ENCODE measurements around the gene AKNA. TPM values are rescaled to one million over a fixed set of nuclear protein-coding genes. Genes with fewer than 3 reads are reported as not detected.

Gene AKNA
- total RNA-seq, 1 donor from 2014 or later = 14.0 TPM

- Mint-ChIP-seq H3K4me1 (ENCODE audit: unreplicated experiment) (no peaks in the 10 kb centered on the region), H3K4me3 (no peak overlapping the region), H3K27ac (no peak overlapping the region), H3K9me3 (no peaks in the 10 kb centered on the region), H3K27me3 (no peaks in the 10 kb centered on the region), H3K36me3 (peaks cover 5% of the 10 kb centered on the region)
- DNase-seq (ENCODE audit: extremely low spot score, unreplicated experiment) = no peak
- TF ChIP-seq CTCF (conservative IDR thresholded peaks at IDR 0.05) = no peak
Observed at GRCh38 chr9:114371973-114372917, 15.5 kb downstream of the AKNA start.

- H3K4me3 Mint-ChIP-seq = no peak overlapping the region
- DNase-seq (ENCODE audit: extremely low spot score, unreplicated experiment) = no peak
- peaks cover 5% of the 10 kb centered on the region for H3K36me3 Mint-ChIP-seq
- no peaks in the 10 kb centered on the region for H3K27me3 Mint-ChIP-seq
- no peaks in the 10 kb centered on the region for H3K9me3 Mint-ChIP-seq
- H3K27ac Mint-ChIP-seq = no peak overlapping the region
- no peak for TF ChIP-seq CTCF (conservative IDR thresholded peaks at IDR 0.05)
- no peaks in the 10 kb centered on the region for H3K4me1 Mint-ChIP-seq (ENCODE audit: unreplicated experiment)
Observed at GRCh38 chr9:114371343-114371944, 16.3 kb downstream of the AKNA start.

- no peak for TF ChIP-seq CTCF (conservative IDR thresholded peaks at IDR 0.05)
- Mint-ChIP-seq H3K36me3 (peaks cover 5% of the 10 kb centered on the region), H3K27me3 (no peaks in the 10 kb centered on the region), H3K9me3 (no peaks in the 10 kb centered on the region), H3K4me3 (no peak overlapping the region), H3K4me1 (ENCODE audit: unreplicated experiment) (no peaks in the 10 kb centered on the region), H3K27ac (no peak overlapping the region)
- DNase-seq (ENCODE audit: extremely low spot score, unreplicated experiment) = no peak
Observed at GRCh38 chr9:114370968-114371320, 16.8 kb downstream of the AKNA start.

- Mint-ChIP-seq H3K4me1 (ENCODE audit: unreplicated experiment) (no peaks in the 10 kb centered on the region), H3K27ac (no peak overlapping the region), H3K4me3 (no peak overlapping the region), H3K36me3 (peaks cover 5% of the 10 kb centered on the region), H3K9me3 (no peaks in the 10 kb centered on the region), H3K27me3 (no peaks in the 10 kb centered on the region)
- no peak for DNase-seq (ENCODE audit: extremely low spot score, unreplicated experiment)
- no peak for TF ChIP-seq CTCF (conservative IDR thresholded peaks at IDR 0.05)
Observed at GRCh38 chr9:114370251-114370967, 17.4 kb downstream of the AKNA start.

GRCh38 chr9:114369216-114370130, 18.3 kb downstream of the AKNA start:
- Mint-ChIP-seq H3K4me1 (ENCODE audit: unreplicated experiment) (no peaks in the 10 kb centered on the region), H3K9me3 (no peaks in the 10 kb centered on the region), H3K27ac (no peak overlapping the region), H3K36me3 (peaks cover 8% of the 10 kb centered on the region), H3K27me3 (no peaks in the 10 kb centered on the region), H3K4me3 (no peak overlapping the region)
- no peak for DNase-seq (ENCODE audit: extremely low spot score, unreplicated experiment)
- no peak for TF ChIP-seq CTCF (conservative IDR thresholded peaks at IDR 0.05)

All from type B pancreatic cell (in vitro differentiated cells).